HEK293 (cell line): ENCODE measurements around the gene TBCCD1.

ENCODE experiments used
- CTCF ChIA-PET: fragments of 350-600 bp; formaldehyde crosslinking; extraction: SDS; loops from one replicate; lab custom pipeline; 2021; ENCODE audit warnings: antibody characterized with exemption; lab: Yijun Ruan, JAX
- POLR2A ChIA-PET: fragments of 300-600 bp; formaldehyde crosslinking; extraction: SDS; loops from one replicate; lab custom pipeline; 2020; ENCODE audit warnings: antibody characterized with exemption, inconsistent platforms; lab: Yijun Ruan, JAX
- H3K27ac ChIP-seq: fragments of 200-500 bp; sonication (Bioruptor generic); 2 replicates; pipeline ENCODE4 v1.5.1; 2014; ENCODE audit warnings: low read depth, low read length, control low read depth, inconsistent platforms; ENCODE audit errors: extremely low read depth
- H3K36me3 ChIP-seq, 2 experiments: fragments of 200-500 bp in 1 of 2; sonication (Bioruptor generic) in 1 of 2; 1 replicate in 1 of 2; 2 replicates in 1 of 2; pipeline ENCODE4 v1.5.1; 2014 to 2017; ENCODE audit warnings: inconsistent platforms in 2 of 2, low read length in 2 of 2; ENCODE audit not compliant: control insufficient read depth in 2 of 2, insufficient read depth in 1 of 2
- H3K4me1 ChIP-seq: fragments of 200-500 bp; sonication (Bioruptor generic); 2 replicates; pipeline ENCODE4 v1.5.1; 2014; ENCODE audit warnings: mild to moderate bottlenecking, low read length, inconsistent platforms; ENCODE audit not compliant: control insufficient read depth, insufficient read depth
- H3K4me3 ChIP-seq: 2 replicates; pipeline ENCODE4 v1.5.1; 2011; ENCODE audit warnings: low read depth, mild to moderate bottlenecking, control low read depth, low read length, moderate library complexity
- H3K9me3 ChIP-seq: fragments of 200-500 bp; sonication (Bioruptor generic); 2 replicates; pipeline ENCODE4 v1.5.1; 2014; ENCODE audit warnings: low read depth, low read length, inconsistent platforms; ENCODE audit not compliant: control insufficient read depth, insufficient read depth
- GLIS1 ChIP-seq: fragments of 450-650 bp; formaldehyde crosslinking; IDR thresholded peaks from 2 replicates; pipeline ENCODE4 v1.5.1; 2016; ENCODE audit warnings: missing biosample characterization, missing genetic modification characterization
- WT1 ChIP-seq: fragments of 450-650 bp; formaldehyde crosslinking; IDR thresholded peaks from 2 replicates; pipeline ENCODE4 v1.5.1; 2016; ENCODE audit warnings: missing biosample characterization, missing genetic modification characterization
- ZNF121 ChIP-seq: fragments of 450-650 bp; formaldehyde crosslinking; IDR thresholded peaks from 2 replicates; pipeline ENCODE4 v1.5.1; 2016; ENCODE audit warnings: missing biosample characterization, missing genetic modification characterization
- ZNF133 ChIP-seq: fragments of 450-650 bp; formaldehyde crosslinking; IDR thresholded peaks from 2 replicates; pipeline ENCODE4 v1.5.1; 2016; ENCODE audit warnings: missing biosample characterization, missing genetic modification characterization
- ZNF138 ChIP-seq: fragments of 450-650 bp; formaldehyde crosslinking; IDR thresholded peaks from 2 replicates; pipeline ENCODE4 v1.5.1; 2016; ENCODE audit warnings: missing biosample characterization, missing genetic modification characterization, borderline replicate concordance
- ZNF2 ChIP-seq: fragments of 450-650 bp; formaldehyde crosslinking; IDR thresholded peaks from 2 replicates; pipeline ENCODE4 v1.5.1; 2016; ENCODE audit warnings: missing biosample characterization, missing genetic modification characterization
- ZNF23 ChIP-seq: fragments of 450-650 bp; formaldehyde crosslinking; IDR thresholded peaks from 2 replicates; pipeline ENCODE4 v1.5.1; 2016; ENCODE audit warnings: missing biosample characterization, missing genetic modification characterization, borderline replicate concordance
- ZNF37A ChIP-seq: fragments of 450-650 bp; IDR thresholded peaks from 2 replicates; pipeline ENCODE4 v1.5.1; 2018; ENCODE audit warnings: missing biosample characterization, missing genetic modification characterization
- ZNF394 ChIP-seq: fragments of 450-650 bp; formaldehyde crosslinking; IDR thresholded peaks from 2 replicates; pipeline ENCODE4 v1.5.1; 2016; ENCODE audit warnings: missing biosample characterization, missing genetic modification characterization, mild to moderate bottlenecking, moderate library complexity, borderline replicate concordance
- ZNF473 ChIP-seq: fragments of 450-650 bp; formaldehyde crosslinking; IDR thresholded peaks from 2 replicates; pipeline ENCODE4 v1.5.1; 2017; ENCODE audit warnings: missing biosample characterization, missing genetic modification characterization
- ZNF558 ChIP-seq: fragments of 450-650 bp; formaldehyde crosslinking; IDR thresholded peaks from 2 replicates; pipeline ENCODE4 v1.5.1; 2016; ENCODE audit warnings: missing biosample characterization, missing genetic modification characterization
- TF ChIP-seq, protein P1 (sequence below): fragments of 450-650 bp; formaldehyde crosslinking; IDR thresholded peaks from 2 replicates; pipeline ENCODE4 v1.5.1; 2016; ENCODE audit warnings: missing biosample characterization, missing genetic modification characterization, borderline replicate concordance
- TF ChIP-seq, protein P2 (sequence below): fragments of 450-650 bp; IDR thresholded peaks from 2 replicates; pipeline ENCODE4 v1.5.1; 2018; ENCODE audit warnings: missing biosample characterization, missing genetic modification characterization
- TF ChIP-seq, protein P3 (sequence below): fragments of 450-650 bp; formaldehyde crosslinking; IDR thresholded peaks from 2 replicates; pipeline ENCODE4 v1.5.1; 2016; ENCODE audit warnings: missing biosample characterization, missing genetic modification characterization

Gene TBCCD1

DNA sequence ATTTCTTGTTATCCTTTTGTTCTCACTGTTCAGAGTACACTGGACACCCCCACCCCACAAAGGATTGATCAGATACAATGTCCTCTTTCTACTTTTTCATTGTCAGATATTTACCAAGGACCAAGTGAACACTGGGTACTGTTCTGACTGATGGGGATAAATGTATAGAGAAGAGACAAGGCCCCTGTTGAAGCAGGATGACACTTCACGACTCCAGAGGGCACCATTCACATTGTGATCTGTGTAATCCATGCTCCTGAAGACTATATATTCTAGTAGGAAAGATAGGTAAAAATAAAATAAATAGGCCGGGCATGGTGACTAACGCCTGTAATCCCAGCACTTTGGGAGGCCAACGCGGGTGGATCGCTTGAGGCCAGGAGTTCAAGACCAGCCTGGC lies 15.8 kb downstream of the TBCCD1 start:
- TF ChIP-seq WT1 (tag by site-specific recombination) (no peak), ZNF558 (no peak), ZNF121 (no peak), ZNF37A (tag by site-specific recombination) (no peak)
- TF ChIP-seq, protein P1, sequence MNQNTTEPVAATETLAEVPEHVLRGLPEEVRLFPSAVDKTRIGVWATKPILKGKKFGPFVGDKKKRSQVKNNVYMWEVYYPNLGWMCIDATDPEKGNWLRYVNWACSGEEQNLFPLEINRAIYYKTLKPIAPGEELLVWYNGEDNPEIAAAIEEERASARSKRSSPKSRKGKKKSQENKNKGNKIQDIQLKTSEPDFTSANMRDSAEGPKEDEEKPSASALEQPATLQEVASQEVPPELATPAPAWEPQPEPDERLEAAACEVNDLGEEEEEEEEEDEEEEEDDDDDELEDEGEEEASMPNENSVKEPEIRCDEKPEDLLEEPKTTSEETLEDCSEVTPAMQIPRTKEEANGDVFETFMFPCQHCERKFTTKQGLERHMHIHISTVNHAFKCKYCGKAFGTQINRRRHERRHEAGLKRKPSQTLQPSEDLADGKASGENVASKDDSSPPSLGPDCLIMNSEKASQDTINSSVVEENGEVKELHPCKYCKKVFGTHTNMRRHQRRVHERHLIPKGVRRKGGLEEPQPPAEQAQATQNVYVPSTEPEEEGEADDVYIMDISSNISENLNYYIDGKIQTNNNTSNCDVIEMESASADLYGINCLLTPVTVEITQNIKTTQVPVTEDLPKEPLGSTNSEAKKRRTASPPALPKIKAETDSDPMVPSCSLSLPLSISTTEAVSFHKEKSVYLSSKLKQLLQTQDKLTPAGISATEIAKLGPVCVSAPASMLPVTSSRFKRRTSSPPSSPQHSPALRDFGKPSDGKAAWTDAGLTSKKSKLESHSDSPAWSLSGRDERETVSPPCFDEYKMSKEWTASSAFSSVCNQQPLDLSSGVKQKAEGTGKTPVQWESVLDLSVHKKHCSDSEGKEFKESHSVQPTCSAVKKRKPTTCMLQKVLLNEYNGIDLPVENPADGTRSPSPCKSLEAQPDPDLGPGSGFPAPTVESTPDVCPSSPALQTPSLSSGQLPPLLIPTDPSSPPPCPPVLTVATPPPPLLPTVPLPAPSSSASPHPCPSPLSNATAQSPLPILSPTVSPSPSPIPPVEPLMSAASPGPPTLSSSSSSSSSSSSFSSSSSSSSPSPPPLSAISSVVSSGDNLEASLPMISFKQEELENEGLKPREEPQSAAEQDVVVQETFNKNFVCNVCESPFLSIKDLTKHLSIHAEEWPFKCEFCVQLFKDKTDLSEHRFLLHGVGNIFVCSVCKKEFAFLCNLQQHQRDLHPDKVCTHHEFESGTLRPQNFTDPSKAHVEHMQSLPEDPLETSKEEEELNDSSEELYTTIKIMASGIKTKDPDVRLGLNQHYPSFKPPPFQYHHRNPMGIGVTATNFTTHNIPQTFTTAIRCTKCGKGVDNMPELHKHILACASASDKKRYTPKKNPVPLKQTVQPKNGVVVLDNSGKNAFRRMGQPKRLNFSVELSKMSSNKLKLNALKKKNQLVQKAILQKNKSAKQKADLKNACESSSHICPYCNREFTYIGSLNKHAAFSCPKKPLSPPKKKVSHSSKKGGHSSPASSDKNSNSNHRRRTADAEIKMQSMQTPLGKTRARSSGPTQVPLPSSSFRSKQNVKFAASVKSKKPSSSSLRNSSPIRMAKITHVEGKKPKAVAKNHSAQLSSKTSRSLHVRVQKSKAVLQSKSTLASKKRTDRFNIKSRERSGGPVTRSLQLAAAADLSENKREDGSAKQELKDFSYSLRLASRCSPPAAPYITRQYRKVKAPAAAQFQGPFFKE (tag by site-specific recombination): no peak
- H3K4me3 ChIP-seq: no peak overlapping the region
- no peak overlapping the region for H3K27ac ChIP-seq
- no peaks in the 10 kb centered on the region for H3K9me3 ChIP-seq
- ChIA-PET CTCF (interaction anchor here (0.7 kb wide), 1 partner anchor 14 kb away, joined by 3 read pairs; no protein-coding TSS in a partner anchor), POLR2A (no interaction called here)
- H3K36me3 ChIP-seq: peaks cover 10 to 71% of the 10 kb centered on the region in 2 experiments; a peak in 2 of 3 replicates
- no peaks in the 10 kb centered on the region for H3K4me1 ChIP-seq

DNA sequence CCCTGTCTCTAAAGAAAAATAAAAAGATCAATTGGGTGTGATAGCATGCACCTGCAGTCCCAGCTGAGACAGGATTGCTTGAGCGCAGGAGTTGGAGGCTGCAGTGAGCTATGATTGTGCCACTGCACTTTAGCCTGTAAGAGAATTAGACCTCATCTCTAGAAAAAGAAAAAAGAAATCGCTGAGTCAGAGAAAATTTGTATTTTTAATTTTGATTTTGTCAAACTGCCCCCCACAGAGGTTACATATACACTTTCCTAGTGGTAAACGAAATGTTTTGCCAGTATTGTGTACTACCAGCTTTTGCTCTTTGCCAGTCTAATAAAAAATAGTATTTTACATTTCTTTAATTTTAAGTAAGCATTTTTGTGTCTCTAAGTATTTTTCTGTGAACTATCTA lies 17.6 kb downstream of the TBCCD1 start:
- no peak for TF ChIP-seq ZNF2 (tag by site-specific recombination)
- TF ChIP-seq ZNF138 (tag by site-specific recombination): no peak
- TF ChIP-seq, protein P1 (tag by site-specific recombination): no peak
- TF ChIP-seq ZNF23 (tag by site-specific recombination): no peak
- TF ChIP-seq ZNF133 (tag by site-specific recombination): no peak
- no peak for TF ChIP-seq ZNF394 (tag by site-specific recombination)
- TF ChIP-seq GLIS1 (tag by site-specific recombination): no peak
- TF ChIP-seq, protein P2, sequence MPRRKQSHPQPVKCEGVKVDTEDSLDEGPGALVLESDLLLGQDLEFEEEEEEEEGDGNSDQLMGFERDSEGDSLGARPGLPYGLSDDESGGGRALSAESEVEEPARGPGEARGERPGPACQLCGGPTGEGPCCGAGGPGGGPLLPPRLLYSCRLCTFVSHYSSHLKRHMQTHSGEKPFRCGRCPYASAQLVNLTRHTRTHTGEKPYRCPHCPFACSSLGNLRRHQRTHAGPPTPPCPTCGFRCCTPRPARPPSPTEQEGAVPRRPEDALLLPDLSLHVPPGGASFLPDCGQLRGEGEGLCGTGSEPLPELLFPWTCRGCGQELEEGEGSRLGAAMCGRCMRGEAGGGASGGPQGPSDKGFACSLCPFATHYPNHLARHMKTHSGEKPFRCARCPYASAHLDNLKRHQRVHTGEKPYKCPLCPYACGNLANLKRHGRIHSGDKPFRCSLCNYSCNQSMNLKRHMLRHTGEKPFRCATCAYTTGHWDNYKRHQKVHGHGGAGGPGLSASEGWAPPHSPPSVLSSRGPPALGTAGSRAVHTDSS (tag by site-specific recombination): no peak
- TF ChIP-seq, protein P3, sequence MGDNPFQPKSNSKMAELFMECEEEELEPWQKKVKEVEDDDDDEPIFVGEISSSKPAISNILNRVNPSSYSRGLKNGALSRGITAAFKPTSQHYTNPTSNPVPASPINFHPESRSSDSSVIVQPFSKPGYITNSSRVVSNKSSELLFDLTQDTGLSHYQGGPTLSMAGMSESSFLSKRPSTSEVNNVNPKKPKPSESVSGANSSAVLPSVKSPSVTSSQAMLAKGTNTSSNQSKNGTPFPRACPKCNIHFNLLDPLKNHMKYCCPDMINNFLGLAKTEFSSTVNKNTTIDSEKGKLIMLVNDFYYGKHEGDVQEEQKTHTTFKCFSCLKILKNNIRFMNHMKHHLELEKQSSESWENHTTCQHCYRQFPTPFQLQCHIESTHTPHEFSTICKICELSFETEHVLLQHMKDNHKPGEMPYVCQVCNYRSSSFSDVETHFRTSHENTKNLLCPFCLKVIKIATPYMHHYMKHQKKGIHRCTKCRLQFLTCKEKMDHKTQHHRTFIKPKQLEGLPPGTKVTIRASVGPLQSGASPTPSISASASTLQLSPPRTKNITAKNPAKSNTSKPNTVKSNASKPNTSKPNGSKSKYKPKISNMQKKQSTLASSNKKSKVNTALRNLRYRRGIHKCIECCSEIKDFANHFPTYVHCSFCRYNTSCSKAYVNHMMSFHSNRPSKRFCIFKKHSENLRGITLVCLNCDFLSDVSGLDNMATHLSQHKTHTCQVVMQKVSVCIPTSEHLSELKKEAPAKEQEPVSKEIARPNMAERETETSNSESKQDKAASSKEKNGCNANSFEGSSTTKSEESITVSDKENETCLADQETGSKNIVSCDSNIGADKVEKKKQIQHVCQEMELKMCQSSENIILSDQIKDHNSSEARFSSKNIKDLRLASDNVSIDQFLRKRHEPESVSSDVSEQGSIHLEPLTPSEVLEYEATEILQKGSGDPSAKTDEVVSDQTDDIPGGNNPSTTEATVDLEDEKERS (tag by site-specific recombination): no peak
- no peak for TF ChIP-seq ZNF473 (tag by site-specific recombination)
- no peaks in the 10 kb centered on the region for H3K9me3 ChIP-seq
- H3K36me3 ChIP-seq: peaks cover 10 to 61% of the 10 kb centered on the region in 2 experiments; a peak in 2 of 3 replicates
- POLR2A ChIA-PET: no interaction called here
- CTCF ChIA-PET: interaction anchor here (0.6 to 2.9 kb wide), 2 partner anchors 10 to 234 kb away, joined by 3 to 16 read pairs; partner anchors contain the start of gene EIF4A2
- no peak overlapping the region for H3K4me3 ChIP-seq
- no peak overlapping the region for H3K27ac ChIP-seq
- no peaks in the 10 kb centered on the region for H3K4me1 ChIP-seq
